Stomach (tissue), 9 donors: Measurements from ENCODE around the gene CEP152. TPM values are rescaled to one million over a fixed set of nuclear protein-coding genes. Genes with fewer than 3 reads are reported as not detected.

ENCODE experiments used
- DNase-seq, 2 donors: peaks; one replicate each; pipeline versions ENCODE4 v3.0.0 to v3.0.0-alpha.2; 2013 to 2019
- H3K27ac ChIP-seq, 5 donors: fragments of 200-600 bp in 4 of 5; sonication (generic) in 4 of 5; one replicate each; pipeline ENCODE4 v1.5.1; 2013 to 2019; ENCODE audit warnings: mild to moderate bottlenecking in 1 of 5, moderate library complexity in 1 of 5
- H3K27me3 ChIP-seq, 3 donors: fragments of 200-600 bp; sonication (generic); one replicate each; pipeline ENCODE4 v1.5.1; 2017 to 2019; ENCODE audit warnings: mixed run types in 1 of 3
- H3K36me3 ChIP-seq, 4 donors: fragments of 200-600 bp; sonication (generic); 1 replicate in 3 of 4; 2 replicates in 1 of 4; pipeline ENCODE4 v1.5.1; 2016 to 2019
- H3K4me1 ChIP-seq, 4 donors: fragments of 200-600 bp; sonication (generic); one replicate each; pipeline ENCODE4 v1.5.1; 2016 to 2019
- H3K4me3 ChIP-seq, 4 donors: fragments of 200-600 bp; sonication (generic) in 3 of 4; one replicate each; pipeline ENCODE4 v1.5.1; 2016 to 2019; ENCODE audit warnings: mild to moderate bottlenecking in 1 of 4
- H3K9me3 ChIP-seq, 4 donors: fragments of 200-600 bp; sonication (generic); one replicate each; pipeline ENCODE4 v1.5.1; 2016 to 2019
- EP300 ChIP-seq: sonication (generic); formaldehyde crosslinking; IDR thresholded peaks from one replicate; pipeline ENCODE4 v1.6.1; 2017; ENCODE audit warnings: antibody characterized with exemption
- POLR2A ChIP-seq, 4 donors: fragments of 450-650 bp; IDR thresholded peaks; one replicate each; pipeline ENCODE4 v1.6.1; 2016; ENCODE audit warnings: antibody characterized with exemption in 4 of 4, control low read depth in 2 of 4, mild to moderate bottlenecking in 1 of 4, moderate library complexity in 1 of 4
- POLR2AphosphoS5 ChIP-seq, 3 donors: sonication (generic); formaldehyde crosslinking; IDR thresholded peaks; one replicate each; pipeline ENCODE4 v1.6.1; 2016; ENCODE audit warnings: antibody characterized with exemption in 3 of 3
- WGBS, 5 donors: extraction: QIAGEN DNeasy Blood & Tissue Kit in 3 of 5; methylation state at CpG; one replicate each; pipeline versions ENCODE4 v1.1.5 to v1.1.7; 2013 to 2018; 5-methylcytosine and 5-hydroxymethylcytosine counted together
- intact Hi-C: fragments of 100-400 bp; cut with DNase I; formaldehyde crosslinking; loops from one replicate; pipeline ENCODE4 v1.15.1; 2023; ENCODE audit warnings: low total_unique reads
- polyA plus RNA-seq, 3 donors: library from polyadenylated mRNA; stranded (reverse); fragments of 200-250 nt; gene quantifications; one replicate each; pipeline ENCODE4 v1.2.3, GENCODE V29; 2013
- total RNA-seq, 5 donors: library from RNA; depleted of rRNA; stranded (reverse); fragments of >200 nt; gene quantifications; one replicate each; pipeline versions ENCODE4 v1.1.0 to v1.2.3, GENCODE V29; 2014 to 2016
- TF ChIP-seq, protein P1 (sequence below), 7 experiments: fragments of 450-650 bp in 4 of 7; fragments of 200-600 bp in 3 of 7; sonication (generic) in 3 of 7; IDR thresholded peaks; one replicate each; pipeline ENCODE4 v1.5.1; 2016 to 2019; ENCODE audit warnings: antibody characterized with exemption in 7 of 7, control low read depth in 2 of 7, mild to moderate bottlenecking in 1 of 7
- donor health status: healthy with polysubstance abuse.
- donor health status: Bipolar disorder and iron deficiency.
- donor health status: healthy.

CEP152 gene
- total and polyA plus RNA-seq, 8 donors = 0.61 to 36.2 (median 10.0) TPM

DNA sequence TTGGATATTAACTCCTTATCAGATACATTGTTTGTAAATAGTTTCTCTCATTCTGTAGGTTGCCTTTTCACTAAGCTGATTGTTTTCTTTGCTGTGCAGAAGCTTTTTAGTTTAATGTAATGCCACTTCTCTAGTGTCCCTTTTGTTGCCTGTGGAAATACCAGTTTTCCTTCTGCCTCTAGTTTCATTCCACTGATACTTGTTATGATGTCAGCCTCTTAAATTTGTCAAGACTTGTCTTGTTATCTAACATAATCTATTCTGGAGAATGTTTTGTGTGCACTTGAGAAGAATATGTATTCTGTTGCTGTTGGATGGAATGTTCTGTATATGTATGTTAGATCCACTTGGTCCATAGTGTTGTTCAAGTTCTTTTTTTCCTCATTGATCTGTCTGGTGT is 18.0 kb upstream of the CEP152 start:
- Histone ChIP-seq H3K4me1 (no peaks in the 10 kb centered on the region), H3K9me3 (peaks cover 0 to 12% (median 6%) of the 10 kb centered on the region in 4 donors), H3K27ac (no peak overlapping the region), H3K36me3 (no peaks in the 10 kb centered on the region), H3K27me3 (no peaks in the 10 kb centered on the region), H3K4me3 (no peak overlapping the region)
- TF ChIP-seq POLR2AphosphoS5 (IDR thresholded peaks at IDR 0.05) (no peak), EP300 (no peak), POLR2A (IDR thresholded peaks at IDR 0.05) (no peak)
- TF ChIP-seq, protein P1, sequence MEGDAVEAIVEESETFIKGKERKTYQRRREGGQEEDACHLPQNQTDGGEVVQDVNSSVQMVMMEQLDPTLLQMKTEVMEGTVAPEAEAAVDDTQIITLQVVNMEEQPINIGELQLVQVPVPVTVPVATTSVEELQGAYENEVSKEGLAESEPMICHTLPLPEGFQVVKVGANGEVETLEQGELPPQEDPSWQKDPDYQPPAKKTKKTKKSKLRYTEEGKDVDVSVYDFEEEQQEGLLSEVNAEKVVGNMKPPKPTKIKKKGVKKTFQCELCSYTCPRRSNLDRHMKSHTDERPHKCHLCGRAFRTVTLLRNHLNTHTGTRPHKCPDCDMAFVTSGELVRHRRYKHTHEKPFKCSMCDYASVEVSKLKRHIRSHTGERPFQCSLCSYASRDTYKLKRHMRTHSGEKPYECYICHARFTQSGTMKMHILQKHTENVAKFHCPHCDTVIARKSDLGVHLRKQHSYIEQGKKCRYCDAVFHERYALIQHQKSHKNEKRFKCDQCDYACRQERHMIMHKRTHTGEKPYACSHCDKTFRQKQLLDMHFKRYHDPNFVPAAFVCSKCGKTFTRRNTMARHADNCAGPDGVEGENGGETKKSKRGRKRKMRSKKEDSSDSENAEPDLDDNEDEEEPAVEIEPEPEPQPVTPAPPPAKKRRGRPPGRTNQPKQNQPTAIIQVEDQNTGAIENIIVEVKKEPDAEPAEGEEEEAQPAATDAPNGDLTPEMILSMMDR (IDR thresholded peaks at IDR 0.05) = no peak
- DNase-seq = no peak
- intact Hi-C loops = no loop called here

DNA sequence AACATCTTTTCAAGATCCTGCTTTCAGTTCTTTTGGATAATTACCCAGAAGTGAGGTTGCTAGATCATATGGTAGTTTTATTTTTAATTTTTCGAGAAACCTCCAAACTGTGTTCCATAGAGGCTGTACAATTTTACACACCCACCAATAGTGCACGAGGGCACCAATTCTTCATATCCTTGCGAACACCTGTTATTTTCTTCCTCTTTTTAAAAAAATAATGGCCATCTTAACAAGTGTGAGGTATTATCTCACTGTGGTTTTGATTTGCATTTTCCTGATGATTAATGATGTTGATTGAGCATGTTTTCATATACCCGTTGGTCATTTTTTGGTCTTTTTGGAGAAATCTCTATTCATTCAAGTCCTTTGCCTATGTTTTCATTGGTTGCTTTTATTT is 17.6 kb upstream of the CEP152 start:
- H3K27me3 ChIP-seq = no peaks in the 10 kb centered on the region
- no peak for DNase-seq
- H3K4me1 ChIP-seq = no peaks in the 10 kb centered on the region
- H3K4me3 ChIP-seq = no peak overlapping the region
- no peak overlapping the region for H3K27ac ChIP-seq
- no peaks in the 10 kb centered on the region for H3K36me3 ChIP-seq
- intact Hi-C loops = no loop called here
- TF ChIP-seq POLR2AphosphoS5 (IDR thresholded peaks at IDR 0.05) = no peak
- TF ChIP-seq, protein P1 (IDR thresholded peaks at IDR 0.05) = no peak
- no peak for TF ChIP-seq EP300
- TF ChIP-seq POLR2A (IDR thresholded peaks at IDR 0.05) = no peak
- WGBS, 5 donors = 69 to 79% (median 74%) methylated on average over 4 of the region's 4 CpGs
- peaks cover 0 to 12% (median 6%) of the 10 kb centered on the region in 4 donors for H3K9me3 ChIP-seq

DNA sequence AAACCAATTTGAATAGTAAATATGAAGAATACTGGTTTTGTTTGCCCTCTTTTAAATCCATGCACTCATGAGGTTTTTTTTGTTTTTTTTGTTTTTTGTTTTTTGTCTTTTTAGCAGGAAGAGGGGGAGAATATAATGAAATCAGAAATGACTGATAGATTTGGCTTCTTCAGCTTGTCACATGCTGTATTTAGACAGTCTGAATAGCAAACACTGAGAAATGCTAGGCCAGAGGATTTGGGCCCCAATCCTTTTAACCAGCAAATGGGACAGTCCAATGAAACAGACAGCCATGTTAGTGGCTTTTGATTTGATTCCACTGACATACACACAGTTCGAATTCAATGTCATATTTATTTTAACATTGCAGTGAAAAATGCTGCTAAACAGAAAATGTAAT is 14.2 kb upstream of the CEP152 start:
- Histone ChIP-seq H3K9me3 (peaks cover 0 to 7% (median 2%) of the 10 kb centered on the region in 4 donors), H3K4me1 (no peaks in the 10 kb centered on the region), H3K36me3 (no peaks in the 10 kb centered on the region), H3K4me3 (no peak overlapping the region), H3K27ac (no peak overlapping the region), H3K27me3 (no peaks in the 10 kb centered on the region)
- intact Hi-C loops = no loop called here
- DNase-seq = no peak
- WGBS, 5 donors = 67 to 85% (median 75%) methylated on average over 1 of the region's 1 CpG
- TF ChIP-seq POLR2A (IDR thresholded peaks at IDR 0.05) (no peak), EP300 (no peak), POLR2AphosphoS5 (IDR thresholded peaks at IDR 0.05) (no peak)
- TF ChIP-seq, protein P1 (IDR thresholded peaks at IDR 0.05) = no peak

DNA sequence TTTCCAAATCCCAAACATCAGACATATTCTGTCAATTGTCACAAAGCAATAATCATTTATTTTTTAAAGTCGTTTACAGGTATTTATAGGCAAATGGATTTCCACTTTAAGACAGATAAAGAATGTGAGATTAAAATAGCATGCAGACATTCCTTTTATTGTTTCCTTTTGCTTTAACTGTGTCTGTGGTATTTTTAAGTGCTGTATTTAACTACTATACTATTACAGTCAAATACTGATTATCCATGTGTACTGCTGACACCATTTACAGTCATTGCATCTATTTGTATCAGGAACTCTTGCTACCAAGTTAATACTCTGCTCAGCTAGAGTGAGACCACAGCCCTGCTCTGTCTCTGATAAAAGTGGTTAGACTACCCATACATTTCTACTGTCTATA is 12.8 kb upstream of the CEP152 start:
- H3K27ac ChIP-seq = no peak overlapping the region
- 42 to 56% (median 49%) methylated on average over 1 of the region's 1 CpG for WGBS, 5 donors
- H3K36me3 ChIP-seq = no peaks in the 10 kb centered on the region
- H3K4me1 ChIP-seq = no peaks in the 10 kb centered on the region
- no peak overlapping the region for H3K4me3 ChIP-seq
- no peaks in the 10 kb centered on the region for H3K27me3 ChIP-seq
- intact Hi-C loops = no loop called here
- DNase-seq = no peak
- peaks cover 0 to 7% (median 2%) of the 10 kb centered on the region in 4 donors for H3K9me3 ChIP-seq
- TF ChIP-seq EP300 = no peak
- TF ChIP-seq POLR2AphosphoS5 (IDR thresholded peaks at IDR 0.05) = no peak
- TF ChIP-seq, protein P1 (IDR thresholded peaks at IDR 0.05) = no peak
- TF ChIP-seq POLR2A (IDR thresholded peaks at IDR 0.05) = no peak
